HepG2 (cell line): ENCODE results near the gene METRNL. TPM values are rescaled to one million over a fixed set of nuclear protein-coding genes. Genes with fewer than 3 reads are reported as not detected.
A peak's percentile ranks its signal among the peaks of the same experiment; 100 is the strongest.

ENCODE experiments used
- ATAC-seq: fragments of 200-7000 bp; cut with Tn5 transposase; 3 replicates; pipeline ENCODE4 v1.9.1; 2020; ENCODE audit warnings: mild to moderate bottlenecking, moderate library complexity
- BruUV-seq: library from RNA; stranded (reverse); fragments of 400-500 nt; replicated peaks from 2 replicates; lab custom pipeline; 2021; lab: Mats Ljungman, UMichigan
- CTCF ChIA-PET: fragments of 300-600 bp; formaldehyde crosslinking; extraction: SDS; loops from one replicate; lab custom pipeline; 2021; ENCODE audit warnings: low total read pairs, inconsistent platforms, low intra/inter-chr PET ratio; lab: Yijun Ruan, JAX
- POLR2A ChIA-PET: fragments of 350-600 bp; sonication (Branson Sonifier 250); formaldehyde crosslinking; loops from one replicate; lab custom pipeline; 2020; ENCODE audit warnings: antibody characterized with exemption, inconsistent platforms; lab: Yijun Ruan, JAX
- DNase-seq: peaks from one replicate; pipeline ENCODE4 v3.0.0-alpha.2; 2015; ENCODE audit warnings: low spot score
- FAIRE-seq: peaks from 3 replicates; lab custom pipeline; 2011; peaks lifted over from hg19 to GRCh38; lab: Jason Lieb, UNC
- H2AFZ ChIP-seq: one replicate; pipeline ENCODE4 v1.6.1; 2011; ENCODE audit warnings: low read length, inconsistent platforms
- H3K27ac ChIP-seq: fragments of 300-600 bp; 3 replicates; pipeline ENCODE4 v1.8.0; 2011; ENCODE audit warnings: mixed run types, mild to moderate bottlenecking, mixed read lengths, low read length, inconsistent platforms; ENCODE audit not compliant: insufficient read depth; ENCODE audit errors: extremely low read length
- H3K27me3 ChIP-seq, 2 experiments: fragments of 200-600 bp in 1 of 2; 2 replicates in 1 of 2; 3 replicates in 1 of 2; pipeline versions ENCODE4 v1.6.0 to v1.8.0; 2011; ENCODE audit warnings: low read length in 2 of 2, mild to moderate bottlenecking in 2 of 2, moderate library complexity in 2 of 2, inconsistent platforms in 1 of 2; ENCODE audit not compliant: insufficient read depth in 2 of 2, control insufficient read depth in 1 of 2
- H3K36me3 ChIP-seq, 2 experiments: fragments of 200-600 bp in 1 of 2; replicated peaks in 1 of 2; 2 replicates in 1 of 2; 3 replicates in 1 of 2; pipeline versions ENCODE4 v1.5.1 to v1.8.0; 2011; ENCODE audit warnings: low read length in 2 of 2, inconsistent platforms in 1 of 2; ENCODE audit not compliant: insufficient read depth in 2 of 2, control insufficient read depth in 1 of 2
- H3K4me1 ChIP-seq: 2 replicates; pipeline ENCODE4 v1.5.1; 2012; ENCODE audit warnings: low read length, inconsistent platforms; ENCODE audit not compliant: insufficient read depth
- H3K4me2 ChIP-seq: 2 replicates; pipeline ENCODE4 v1.6.0; 2011; ENCODE audit warnings: low read depth, low read length, inconsistent platforms
- H3K4me3 ChIP-seq, 3 experiments: fragments of 200-600 bp in 1 of 3; sonication (generic), shearing (Covaris generic) in 1 of 3; replicated peaks in 1 of 3; 2 replicates each; pipeline ENCODE4 v1.5.1; 2011 to 2016; ENCODE audit warnings: low read length in 3 of 3, inconsistent platforms in 2 of 3, low read depth in 2 of 3, mild to moderate bottlenecking in 2 of 3, control low read depth in 1 of 3, mixed read lengths in 1 of 3; ENCODE audit not compliant: insufficient read depth in 1 of 3
- H3K79me2 ChIP-seq: one replicate; pipeline ENCODE4 v1.6.1; 2011; ENCODE audit warnings: low read length, inconsistent platforms; ENCODE audit not compliant: insufficient read depth
- H3K9ac ChIP-seq: 2 replicates; pipeline ENCODE4 v1.6.0; 2011; ENCODE audit warnings: mild to moderate bottlenecking, low read depth, low read length, inconsistent platforms; ENCODE audit not compliant: insufficient read depth
- H3K9me3 ChIP-seq: 2 replicates; pipeline ENCODE4 v1.5.1; 2012; ENCODE audit warnings: mild to moderate bottlenecking, low read length
- H4K20me1 ChIP-seq: 2 replicates; pipeline ENCODE4 v1.6.0; 2011; ENCODE audit warnings: inconsistent platforms, mild to moderate bottlenecking, low read length, moderate library complexity; ENCODE audit not compliant: insufficient read depth
- ATF1 ChIP-seq: IDR thresholded peaks from 2 replicates; pipeline ENCODE4 v1.6.1; 2016; ENCODE audit warnings: mild to moderate bottlenecking, control low read depth
- HNRNPH1 ChIP-seq: fragments of 200-400 bp; formaldehyde crosslinking; optimal IDR thresholded peaks from 2 replicates; pipeline ENCODE3; 2017; ENCODE audit warnings: mild to moderate bottlenecking, low read depth, low read length
- MAFF ChIP-seq: IDR thresholded peaks from 2 replicates; pipeline ENCODE4 v1.6.1; 2011; ENCODE audit warnings: low read depth, low read length, improper control_type of control experiment
- MAFK ChIP-seq, 2 experiments: IDR thresholded peaks in 1 of 2; conservative IDR thresholded peaks in 1 of 2; 2 replicates each; pipeline ENCODE4 v1.6.1; 2011; ENCODE audit warnings: improper control_type of control experiment in 2 of 2, low read length in 2 of 2
- MNT ChIP-seq: fragments of 450-650 bp; IDR thresholded peaks from 2 replicates; pipeline ENCODE4 v1.6.1; 2016
- MTA3 ChIP-seq: sonication (generic); formaldehyde crosslinking; IDR thresholded peaks from 2 replicates; pipeline ENCODE4 v1.4.0; 2020; ENCODE audit warnings: missing genetic modification reagents
- MYPOP ChIP-seq: sonication (generic); formaldehyde crosslinking; IDR thresholded peaks from 2 replicates; pipeline ENCODE4 v1.8.1; 2023; ENCODE audit warnings: mild to moderate bottlenecking, moderate library complexity, missing genetic modification reagents
- NFYB ChIP-seq: sonication (generic); formaldehyde crosslinking; IDR thresholded peaks from 2 replicates; pipeline ENCODE4 v1.4.0; 2020; ENCODE audit warnings: missing genetic modification reagents
- NR0B2 ChIP-seq: sonication (generic); formaldehyde crosslinking; IDR thresholded peaks from 2 replicates; pipeline ENCODE4 v1.4.0; 2020; ENCODE audit warnings: mild to moderate bottlenecking, missing genetic modification reagents
- PCBP2 ChIP-seq: fragments of 200-400 bp; formaldehyde crosslinking; optimal IDR thresholded peaks from 2 replicates; pipeline ENCODE3; 2018; ENCODE audit warnings: low read length, low read depth; ENCODE audit not compliant: poor library complexity, severe bottlenecking
- SRSF1 ChIP-seq: fragments of 200-400 bp; formaldehyde crosslinking; optimal IDR thresholded peaks from 2 replicates; pipeline ENCODE3; 2017; ENCODE audit warnings: mild to moderate bottlenecking, low read depth, low read length, moderate library complexity
- TBL1XR1 ChIP-seq: fragments of 150-350 bp; IDR thresholded peaks from 2 replicates; pipeline ENCODE4 v1.6.1; 2014; ENCODE audit warnings: borderline replicate concordance, low read length; ENCODE audit not compliant: partially characterized antibody
- TOPORS ChIP-seq: sonication (generic); formaldehyde crosslinking; IDR thresholded peaks from 2 replicates; pipeline ENCODE4 v1.8.0; 2023; ENCODE audit warnings: mild to moderate bottlenecking, missing genetic modification reagents
- ZNF629 ChIP-seq: sonication (generic); formaldehyde crosslinking; conservative IDR thresholded peaks from 2 replicates; pipeline ENCODE4 v1.5.0; 2020; ENCODE audit warnings: missing genetic modification reagents
- WGBS: methylation state at CpG from one replicate; pipeline ENCODE4 v1.1.6; 2017; ENCODE audit warnings: low lambda C conversion rate; 5-methylcytosine and 5-hydroxymethylcytosine counted together
- in situ Hi-C: cut with HindIII; loops from 2 replicates; pipeline ENCODE4 v1.10.0; 2017; ENCODE audit warnings: low pct_unique_long_range_greater_than_20kb; ENCODE audit not compliant: extremely low pct_ligation_motif_present
- intact Hi-C: fragments of 100-400 bp; cut with micrococcal nuclease; formaldehyde crosslinking; loops from one replicate; pipeline ENCODE4 v1.10.0; 2022; ENCODE audit not compliant: unreplicated experiment
- polyA plus RNA-seq, 8 experiments: library from polyadenylated mRNA; depleted of rRNA in 3 of 8; stranded (reverse) in 7 of 8; unstranded in 1 of 8; fragments of >200 nt; fragmentation: Illumina TruSeq in 4 of 8; extraction: Trizol in 4 of 8; gene quantifications; 2 replicates each; pipeline versions ENCODE4 v1.2.1 to v1.2.3, GENCODE V29; 2011 to 2016; ENCODE audit warnings: low read depth in 4 of 8, missing spikeins in 1 of 8, mixed read lengths in 1 of 8; ENCODE audit not compliant: insufficient read depth in 1 of 8
- total RNA-seq, 5 experiments: library from RNA; depleted of rRNA; stranded (reverse); fragments of >200 nt; fragmentation: Illumina TruSeq; extraction: Trizol; gene quantifications; 2 replicates each; pipeline ENCODE4 v1.2.3, GENCODE V29; 2016; ENCODE audit warnings: low read depth in 1 of 5

The METRNL gene
- total and polyA plus RNA-seq, 2 of the 13 experiments (the other 11 are each of a cell fraction or from before 2014, with no cell fraction given) = 0.66 to 0.84 TPM

GRCh38 chr17:83081684-83082201 lies 2.3 kb downstream of the METRNL start (continued):
- TF ChIP-seq SRSF1 = peak; percentile 30
- no peak for TF ChIP-seq ZNF629 (CRISPR knock-in tag)
- TF ChIP-seq MYPOP (CRISPR knock-in tag) = no peak
- TF ChIP-seq TBL1XR1 = no peak

DNA sequence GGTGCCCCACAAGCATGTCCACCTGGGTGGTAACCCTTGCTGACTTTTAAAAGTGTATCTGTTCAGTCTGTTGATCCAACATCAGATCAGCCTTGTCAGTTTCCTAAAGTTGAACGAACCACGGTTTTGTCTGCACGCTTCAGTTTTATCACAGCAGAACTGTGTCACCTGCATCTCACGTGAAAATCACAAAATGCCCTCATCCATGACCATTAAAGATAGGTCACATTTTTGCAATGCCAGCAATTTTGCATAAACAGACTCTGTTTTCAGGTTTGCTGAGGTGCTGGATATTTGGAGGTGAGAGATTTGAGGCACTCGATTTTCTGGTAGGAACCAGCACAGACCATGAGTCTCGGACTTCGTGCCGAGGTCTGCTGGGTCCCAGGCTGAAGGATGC lies 3.0 kb downstream of the METRNL start:
- BruUV-seq = no TSS peak
- in situ Hi-C loops (no loop called here), intact Hi-C loops (no loop called here)
- TF ChIP-seq MTA3 = no peak
- no peak for TF ChIP-seq NR0B2 (CRISPR knock-in tag)
- TF ChIP-seq ATF1 (CRISPR knock-in tag) = no peak
- TF ChIP-seq TOPORS (CRISPR knock-in tag) = no peak
- TF ChIP-seq MAFK (conservative IDR thresholded peaks at IDR 0.05 in 1 of 2, IDR thresholded peaks at IDR 0.05 in 1 of 2; ENCODE audit: low read length in 2 of 2) = peak; percentile 96
- TF ChIP-seq MAFF = peak; percentile 95
- no peak for TF ChIP-seq NFYB (CRISPR knock-in tag)
- TF ChIP-seq HNRNPH1 = no peak
- no peak for TF ChIP-seq MNT
- TF ChIP-seq PCBP2 = no peak
- Histone ChIP-seq H2AFZ (no peak overlapping the region), H3K4me3 (no peak overlapping the region), H3K36me3 (no peaks in the 10 kb centered on the region), H3K79me2 (no peaks in the 10 kb centered on the region), H3K27me3 (peaks cover 34 to 81% of the 10 kb centered on the region in 2 experiments), H4K20me1 (peaks cover 22% of the 10 kb centered on the region; the same call in 1 of the 2 replicates), H3K4me2 (no peak overlapping the region), H3K9ac (no peak overlapping the region), H3K4me1 (peaks cover 25% of the 10 kb centered on the region), H3K27ac (no peak overlapping the region), H3K9me3 (no peaks in the 10 kb centered on the region)
- FAIRE-seq = no peak
- CTCF ChIA-PET = no interaction called here
- no peak for ATAC-seq
- DNase-seq = no peak
- 78% methylated on average over 8 of the region's 8 CpGs for WGBS
- POLR2A ChIA-PET = no interaction called here
